Activated T-cell treated with anti-CD3 and anti-CD28 coated beads, Interleukin-2, amount 50 U/mL, for 4 hours (primary cell): Measurements from ENCODE around the gene RRAS. TPM values are rescaled to one million over a fixed set of nuclear protein-coding genes. Genes with fewer than 3 reads are reported as not detected.
A peak's percentile ranks its signal among the peaks of the same experiment; 100 is the strongest.

Experiments used
- ATAC-seq, 2 donors: fragments of 200-7000 bp; cut with Tn5 transposase; one replicate each; pipeline ENCODE4 v1.10.0; 2021
- DNase-seq: peaks from one replicate; pipeline ENCODE4 v3.0.0-alpha.2; 2020
- H3K27me3 Mint-ChIP-seq: one replicate; pipeline ENCODE4 v1.8.0; 2021; ENCODE audit warnings: low read depth, mixed read lengths
- H3K36me3 Mint-ChIP-seq: one replicate; pipeline ENCODE4 v1.8.0; 2022; ENCODE audit warnings: mixed read lengths; ENCODE audit not compliant: insufficient read depth
- H3K4me1 Mint-ChIP-seq: one replicate; pipeline ENCODE4 v1.8.0; 2021; ENCODE audit warnings: low read depth, mixed read lengths
- H3K4me3 Mint-ChIP-seq: one replicate; pipeline ENCODE4 v1.8.0; 2021; ENCODE audit warnings: mild to moderate bottlenecking, moderate library complexity, mixed read lengths
- H3K9me3 Mint-ChIP-seq: one replicate; pipeline ENCODE4 v1.8.0; 2021; ENCODE audit warnings: mixed read lengths
- total RNA-seq, 3 donors: library from RNA; stranded (reverse); gene quantifications; one replicate each; pipeline ENCODE4 v1.2.1, GENCODE V29; 2021

The RRAS gene
- total RNA-seq, 3 donors from 2014 or later = 2.3 to 3.8 (median 3.5) TPM

GRCh38 chr19:49594157-49594992, 45.6 kb downstream of the RRAS start:
- DNase-seq (no peak), ATAC-seq (no peak)
- H3K9me3 Mint-ChIP-seq = no peaks in the 10 kb centered on the region
- peaks cover 9% of the 10 kb centered on the region for H3K36me3 Mint-ChIP-seq
- H3K27me3 Mint-ChIP-seq = no peaks in the 10 kb centered on the region
- H3K4me1 Mint-ChIP-seq = peaks cover 32% of the 10 kb centered on the region
- no peak overlapping the region for H3K4me3 Mint-ChIP-seq

DNA sequence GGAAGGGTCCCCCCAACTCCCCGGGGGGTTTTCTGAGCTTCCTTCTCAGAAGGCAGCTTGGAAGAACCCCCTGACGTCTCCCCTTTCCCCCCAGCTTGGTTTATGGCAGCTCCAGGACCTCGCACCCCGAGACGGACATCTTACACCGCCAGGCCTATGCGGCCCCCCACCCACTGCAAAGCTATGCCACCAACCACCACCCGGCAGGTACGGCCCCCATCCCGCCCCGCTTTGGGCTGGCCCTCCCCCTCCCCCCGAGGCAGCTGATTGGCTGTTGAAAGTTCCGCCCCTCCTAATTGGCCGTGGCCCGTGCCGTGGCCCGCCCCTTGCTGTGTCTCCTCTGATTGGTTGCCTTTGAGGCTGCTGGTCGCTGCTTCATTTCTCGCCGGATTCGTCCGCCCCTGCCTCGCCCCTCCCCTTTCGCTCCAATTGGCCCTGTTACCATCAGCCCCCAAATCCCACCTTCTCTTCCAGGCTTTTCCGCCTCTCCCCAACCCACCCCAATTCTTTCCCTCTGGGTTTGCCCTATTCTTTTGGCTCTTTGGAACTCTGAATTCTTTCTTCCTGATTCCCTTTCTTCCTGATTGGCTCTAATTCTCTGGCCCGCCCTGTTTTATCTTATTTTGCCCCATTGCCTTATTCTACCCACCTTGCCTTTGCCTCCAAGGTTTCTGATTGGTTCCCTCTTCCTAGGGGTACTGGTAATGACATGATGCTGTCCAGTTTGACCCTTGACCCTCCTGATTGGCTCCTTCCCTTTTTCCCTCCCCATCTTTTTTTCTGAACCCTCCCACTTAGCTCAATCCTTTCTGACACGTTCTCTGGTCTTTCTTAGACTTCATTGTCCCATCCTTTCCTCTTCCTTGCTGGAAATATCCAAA, 46.5 kb downstream of the RRAS start:
- ATAC-seq (peak; percentile 62 to 63), DNase-seq (peak; percentile 90)
- H3K4me3 Mint-ChIP-seq = peak overlapping the region; percentile 88
- H3K36me3 Mint-ChIP-seq = peaks cover 9% of the 10 kb centered on the region
- peaks cover 37% of the 10 kb centered on the region for H3K4me1 Mint-ChIP-seq
- no peaks in the 10 kb centered on the region for H3K27me3 Mint-ChIP-seq
- H3K9me3 Mint-ChIP-seq = no peaks in the 10 kb centered on the region

- Mint-ChIP-seq H3K27me3 (no peaks in the 10 kb centered on the region), H3K4me3 (peak overlapping the region; percentile 88), H3K36me3 (peaks cover 7% of the 10 kb centered on the region), H3K9me3 (no peaks in the 10 kb centered on the region), H3K4me1 (peaks cover 37% of the 10 kb centered on the region)
- ATAC-seq = no peak
- no peak for DNase-seq
Observed at GRCh38 chr19:49592486-49593232, 47.3 kb downstream of the RRAS start.

DNA sequence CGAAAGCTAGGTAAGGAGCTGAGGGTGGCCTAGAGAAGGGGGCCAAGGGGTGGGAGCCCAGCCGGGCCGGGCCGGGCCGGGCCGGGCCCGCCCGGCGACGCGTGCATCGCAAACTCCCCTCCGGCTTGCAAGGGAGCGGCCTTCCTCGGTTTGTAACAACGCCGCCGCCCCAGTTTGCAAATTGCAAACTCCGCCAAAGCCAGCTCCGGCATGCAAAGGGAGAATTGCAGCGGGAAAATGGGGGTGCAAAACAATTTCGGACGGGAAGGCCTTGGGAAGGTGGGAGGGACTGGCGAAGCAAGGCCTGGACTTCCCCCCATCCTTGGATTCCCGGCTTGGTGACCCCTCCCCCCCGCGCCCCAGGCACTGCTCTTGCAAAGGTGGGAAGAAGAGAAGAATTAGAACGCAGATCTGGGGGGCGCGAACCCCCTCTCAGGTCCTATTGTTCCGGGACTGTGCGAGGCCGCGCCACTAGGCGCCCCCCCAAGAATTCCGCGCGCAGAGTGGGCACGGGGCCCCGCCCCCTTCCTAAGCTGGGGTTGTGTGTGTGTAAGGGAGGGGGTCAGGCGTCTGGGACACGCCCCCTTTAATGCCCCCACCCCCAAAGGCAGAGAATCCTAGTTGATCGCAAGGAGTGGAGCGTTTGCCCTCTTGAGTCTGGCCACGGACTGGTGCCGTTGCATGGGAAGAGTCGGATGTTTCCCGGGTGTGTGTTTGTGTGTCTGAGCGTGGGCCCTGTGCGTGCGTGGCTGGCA, 48.0 kb downstream of the RRAS start:
- Mint-ChIP-seq H3K9me3 (no peaks in the 10 kb centered on the region), H3K27me3 (no peaks in the 10 kb centered on the region), H3K4me1 (peaks cover 37% of the 10 kb centered on the region), H3K4me3 (peak overlapping the region; percentile 88), H3K36me3 (peaks cover 7% of the 10 kb centered on the region)
- peak; percentile 3 to 5 for ATAC-seq
- peak; percentile 30 for DNase-seq

- H3K4me3 Mint-ChIP-seq = peak within 1 kb of the TSS; percentile 88
- ATAC-seq (peak; percentile 24 to 31), DNase-seq (peak; percentile 66)
- H3K27me3 Mint-ChIP-seq = no peaks in the 10 kb centered on the region
- peaks cover 7% of the 10 kb centered on the region for H3K36me3 Mint-ChIP-seq
- H3K9me3 Mint-ChIP-seq = no peaks in the 10 kb centered on the region
- H3K4me1 Mint-ChIP-seq = peaks cover 37% of the 10 kb centered on the region
Observed at GRCh38 chr19:49590971-49591730, 48.8 kb downstream of the RRAS start, which contains the start of gene PRR12. Gene PRR12, plus strand, starts transcription at chr19:49591182. Its CDS starts 473 bp downstream, at chr19:49591655.

GRCh38 chr19:49590071-49590970, 49.6 kb downstream of the RRAS start:
- peaks cover 37% of the 10 kb centered on the region for H3K4me1 Mint-ChIP-seq
- H3K4me3 Mint-ChIP-seq = peak overlapping the region; percentile 88
- H3K36me3 Mint-ChIP-seq = peaks cover 7% of the 10 kb centered on the region
- peak; percentile 91 for DNase-seq
- H3K27me3 Mint-ChIP-seq = no peaks in the 10 kb centered on the region
- ATAC-seq = peak; percentile 66 to 74
- no peaks in the 10 kb centered on the region for H3K9me3 Mint-ChIP-seq

GRCh38 chr19:49589502-49589905, 50.4 kb downstream of the RRAS start:
- H3K4me1 Mint-ChIP-seq = peaks cover 35% of the 10 kb centered on the region
- peaks cover 5% of the 10 kb centered on the region for H3K36me3 Mint-ChIP-seq
- no peaks in the 10 kb centered on the region for H3K27me3 Mint-ChIP-seq
- no peak for DNase-seq
- H3K9me3 Mint-ChIP-seq = no peaks in the 10 kb centered on the region
- ATAC-seq = no peak
- no peak overlapping the region for H3K4me3 Mint-ChIP-seq

DNA sequence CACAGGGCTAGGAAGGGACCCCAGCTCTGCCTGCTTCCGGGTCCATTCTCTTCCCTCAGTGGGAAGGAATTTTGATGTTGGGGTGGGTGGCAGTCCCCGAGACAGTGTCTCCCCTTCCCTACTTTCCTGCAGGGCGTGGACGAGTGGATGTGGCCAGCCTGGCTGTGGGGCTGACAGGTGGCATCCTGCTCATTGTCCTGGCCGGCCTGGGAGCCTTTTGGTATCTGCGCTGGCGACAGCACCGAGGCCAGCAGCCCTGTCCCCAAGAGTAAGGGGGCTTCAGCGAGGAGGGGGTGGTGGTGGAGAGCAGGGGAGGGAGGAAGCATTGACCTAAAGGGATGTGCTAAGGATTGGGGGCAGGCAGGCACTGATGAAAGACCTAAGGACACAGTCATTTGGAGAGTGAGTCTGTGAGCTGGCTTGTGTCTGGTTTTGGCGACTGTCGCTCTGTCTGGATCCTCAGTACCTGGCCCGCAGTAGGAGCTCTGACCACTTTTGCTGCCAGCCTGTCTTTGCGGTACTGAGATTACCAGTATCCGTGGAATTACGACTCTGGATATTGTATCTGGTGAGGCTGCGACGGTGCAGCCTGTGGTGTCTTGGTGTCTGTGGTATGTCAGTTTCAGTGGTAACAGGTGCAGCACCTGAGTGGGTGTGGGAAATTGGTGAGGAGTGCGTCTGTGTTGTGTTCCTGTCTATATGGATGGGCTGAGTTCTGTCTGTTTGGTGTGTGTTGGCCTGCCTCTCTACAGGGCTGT, 51.4 kb downstream of the RRAS start:
- no peaks in the 10 kb centered on the region for H3K27me3 Mint-ChIP-seq
- no peaks in the 10 kb centered on the region for H3K9me3 Mint-ChIP-seq
- H3K4me3 Mint-ChIP-seq = no peak overlapping the region
- H3K36me3 Mint-ChIP-seq = no peaks in the 10 kb centered on the region
- H3K4me1 Mint-ChIP-seq = peaks cover 27% of the 10 kb centered on the region
- peak; percentile 29 for DNase-seq
- ATAC-seq = peak; percentile 9 to 11

- ATAC-seq (no peak), DNase-seq (no peak)
- no peaks in the 10 kb centered on the region for H3K27me3 Mint-ChIP-seq
- H3K4me1 Mint-ChIP-seq = peaks cover 15% of the 10 kb centered on the region
- no peak overlapping the region for H3K4me3 Mint-ChIP-seq
- H3K36me3 Mint-ChIP-seq = no peaks in the 10 kb centered on the region
- no peaks in the 10 kb centered on the region for H3K9me3 Mint-ChIP-seq
Observed at GRCh38 chr19:49587227-49587626, 52.7 kb downstream of the RRAS start.
